ENCODE data around the gene ZNF587. TPM values are rescaled to one million over a fixed set of nuclear protein-coding genes. Genes with fewer than 3 reads are reported as not detected.

The ZNF587 gene
- total and polyA plus RNA-seq, 2 of the 8 experiments (the other 6 are each of a cell fraction or from before 2014, with no cell fraction given), result 18.1 to 42.1 TPM

DNA sequence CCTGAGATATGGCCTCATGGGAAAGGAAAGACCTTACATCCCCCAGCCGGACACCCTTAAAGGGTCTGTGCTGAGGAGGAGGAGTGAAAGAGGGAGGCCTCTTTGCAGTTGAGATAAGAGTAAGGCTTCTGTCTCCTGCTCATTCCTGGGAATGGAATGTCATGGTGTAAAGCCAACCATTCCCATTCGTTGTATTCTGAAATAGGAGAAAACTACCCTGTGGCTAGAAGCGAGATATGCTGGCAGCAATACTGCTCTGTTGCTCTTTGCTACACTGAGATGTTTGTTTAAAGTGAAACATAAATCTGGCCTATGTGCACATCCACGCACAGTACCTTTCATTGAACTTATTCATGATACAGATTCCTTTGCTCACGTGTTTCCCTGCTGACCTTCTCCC is 20.3 kb upstream of the ZNF587 start (continued):
- TF ChIP-seq, protein P1, sequence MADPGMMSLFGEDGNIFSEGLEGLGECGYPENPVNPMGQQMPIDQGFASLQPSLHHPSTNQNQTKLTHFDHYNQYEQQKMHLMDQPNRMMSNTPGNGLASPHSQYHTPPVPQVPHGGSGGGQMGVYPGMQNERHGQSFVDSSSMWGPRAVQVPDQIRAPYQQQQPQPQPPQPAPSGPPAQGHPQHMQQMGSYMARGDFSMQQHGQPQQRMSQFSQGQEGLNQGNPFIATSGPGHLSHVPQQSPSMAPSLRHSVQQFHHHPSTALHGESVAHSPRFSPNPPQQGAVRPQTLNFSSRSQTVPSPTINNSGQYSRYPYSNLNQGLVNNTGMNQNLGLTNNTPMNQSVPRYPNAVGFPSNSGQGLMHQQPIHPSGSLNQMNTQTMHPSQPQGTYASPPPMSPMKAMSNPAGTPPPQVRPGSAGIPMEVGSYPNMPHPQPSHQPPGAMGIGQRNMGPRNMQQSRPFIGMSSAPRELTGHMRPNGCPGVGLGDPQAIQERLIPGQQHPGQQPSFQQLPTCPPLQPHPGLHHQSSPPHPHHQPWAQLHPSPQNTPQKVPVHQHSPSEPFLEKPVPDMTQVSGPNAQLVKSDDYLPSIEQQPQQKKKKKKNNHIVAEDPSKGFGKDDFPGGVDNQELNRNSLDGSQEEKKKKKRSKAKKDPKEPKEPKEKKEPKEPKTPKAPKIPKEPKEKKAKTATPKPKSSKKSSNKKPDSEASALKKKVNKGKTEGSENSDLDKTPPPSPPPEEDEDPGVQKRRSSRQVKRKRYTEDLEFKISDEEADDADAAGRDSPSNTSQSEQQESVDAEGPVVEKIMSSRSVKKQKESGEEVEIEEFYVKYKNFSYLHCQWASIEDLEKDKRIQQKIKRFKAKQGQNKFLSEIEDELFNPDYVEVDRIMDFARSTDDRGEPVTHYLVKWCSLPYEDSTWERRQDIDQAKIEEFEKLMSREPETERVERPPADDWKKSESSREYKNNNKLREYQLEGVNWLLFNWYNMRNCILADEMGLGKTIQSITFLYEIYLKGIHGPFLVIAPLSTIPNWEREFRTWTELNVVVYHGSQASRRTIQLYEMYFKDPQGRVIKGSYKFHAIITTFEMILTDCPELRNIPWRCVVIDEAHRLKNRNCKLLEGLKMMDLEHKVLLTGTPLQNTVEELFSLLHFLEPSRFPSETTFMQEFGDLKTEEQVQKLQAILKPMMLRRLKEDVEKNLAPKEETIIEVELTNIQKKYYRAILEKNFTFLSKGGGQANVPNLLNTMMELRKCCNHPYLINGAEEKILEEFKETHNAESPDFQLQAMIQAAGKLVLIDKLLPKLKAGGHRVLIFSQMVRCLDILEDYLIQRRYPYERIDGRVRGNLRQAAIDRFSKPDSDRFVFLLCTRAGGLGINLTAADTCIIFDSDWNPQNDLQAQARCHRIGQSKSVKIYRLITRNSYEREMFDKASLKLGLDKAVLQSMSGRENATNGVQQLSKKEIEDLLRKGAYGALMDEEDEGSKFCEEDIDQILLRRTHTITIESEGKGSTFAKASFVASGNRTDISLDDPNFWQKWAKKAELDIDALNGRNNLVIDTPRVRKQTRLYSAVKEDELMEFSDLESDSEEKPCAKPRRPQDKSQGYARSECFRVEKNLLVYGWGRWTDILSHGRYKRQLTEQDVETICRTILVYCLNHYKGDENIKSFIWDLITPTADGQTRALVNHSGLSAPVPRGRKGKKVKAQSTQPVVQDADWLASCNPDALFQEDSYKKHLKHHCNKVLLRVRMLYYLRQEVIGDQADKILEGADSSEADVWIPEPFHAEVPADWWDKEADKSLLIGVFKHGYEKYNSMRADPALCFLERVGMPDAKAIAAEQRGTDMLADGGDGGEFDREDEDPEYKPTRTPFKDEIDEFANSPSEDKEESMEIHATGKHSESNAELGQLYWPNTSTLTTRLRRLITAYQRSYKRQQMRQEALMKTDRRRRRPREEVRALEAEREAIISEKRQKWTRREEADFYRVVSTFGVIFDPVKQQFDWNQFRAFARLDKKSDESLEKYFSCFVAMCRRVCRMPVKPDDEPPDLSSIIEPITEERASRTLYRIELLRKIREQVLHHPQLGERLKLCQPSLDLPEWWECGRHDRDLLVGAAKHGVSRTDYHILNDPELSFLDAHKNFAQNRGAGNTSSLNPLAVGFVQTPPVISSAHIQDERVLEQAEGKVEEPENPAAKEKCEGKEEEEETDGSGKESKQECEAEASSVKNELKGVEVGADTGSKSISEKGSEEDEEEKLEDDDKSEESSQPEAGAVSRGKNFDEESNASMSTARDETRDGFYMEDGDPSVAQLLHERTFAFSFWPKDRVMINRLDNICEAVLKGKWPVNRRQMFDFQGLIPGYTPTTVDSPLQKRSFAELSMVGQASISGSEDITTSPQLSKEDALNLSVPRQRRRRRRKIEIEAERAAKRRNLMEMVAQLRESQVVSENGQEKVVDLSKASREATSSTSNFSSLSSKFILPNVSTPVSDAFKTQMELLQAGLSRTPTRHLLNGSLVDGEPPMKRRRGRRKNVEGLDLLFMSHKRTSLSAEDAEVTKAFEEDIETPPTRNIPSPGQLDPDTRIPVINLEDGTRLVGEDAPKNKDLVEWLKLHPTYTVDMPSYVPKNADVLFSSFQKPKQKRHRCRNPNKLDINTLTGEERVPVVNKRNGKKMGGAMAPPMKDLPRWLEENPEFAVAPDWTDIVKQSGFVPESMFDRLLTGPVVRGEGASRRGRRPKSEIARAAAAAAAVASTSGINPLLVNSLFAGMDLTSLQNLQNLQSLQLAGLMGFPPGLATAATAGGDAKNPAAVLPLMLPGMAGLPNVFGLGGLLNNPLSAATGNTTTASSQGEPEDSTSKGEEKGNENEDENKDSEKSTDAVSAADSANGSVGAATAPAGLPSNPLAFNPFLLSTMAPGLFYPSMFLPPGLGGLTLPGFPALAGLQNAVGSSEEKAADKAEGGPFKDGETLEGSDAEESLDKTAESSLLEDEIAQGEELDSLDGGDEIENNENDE (IDR thresholded peaks at IDR 0.05; ENCODE audit: insufficient replicate concordance, low read length), result no peak
- TF ChIP-seq SUZ12 (IDR thresholded peaks at IDR 0.05; ENCODE audit: low read length) (no peak), FOSL1 (IDR thresholded peaks at IDR 0.05; ENCODE audit: insufficient read depth, low read depth, low read length) (no peak), PHF8 (conservative IDR thresholded peaks at IDR 0.05; ENCODE audit: low read depth, low read length) (no peak), POU5F1 (IDR thresholded peaks at IDR 0.05; ENCODE audit: low read depth, low read length) (no peak), CHD2 (IDR thresholded peaks at IDR 0.05; ENCODE audit: low read length) (no peak), SIX5 (IDR thresholded peaks at IDR 0.05; ENCODE audit: low read depth, low read length) (no peak), TAF7 (optimal IDR thresholded peaks at IDR 0.05; ENCODE audit: borderline replicate concordance, low read depth, low read length) (no peak)
- TF ChIP-seq, protein P2, sequence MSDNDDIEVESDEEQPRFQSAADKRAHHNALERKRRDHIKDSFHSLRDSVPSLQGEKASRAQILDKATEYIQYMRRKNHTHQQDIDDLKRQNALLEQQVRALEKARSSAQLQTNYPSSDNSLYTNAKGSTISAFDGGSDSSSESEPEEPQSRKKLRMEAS (IDR thresholded peaks at IDR 0.05), result no peak

Measured in H1 (cell line).